RWPE2 (cell line): ENCODE results near the gene ANTXR1.

Source experiments
- ATAC-seq: fragments of 200-7000 bp; cut with Tn5 transposase; 3 replicates; pipeline ENCODE4 v1.9.1; 2021; ENCODE audit warnings: low read depth
- DNase-seq: peaks from one replicate; pipeline ENCODE4 v3.0.0-alpha.2; 2020; ENCODE audit warnings: low spot score
- H3K27ac ChIP-seq: fragments of 450-650 bp; 2 replicates; pipeline ENCODE4 v1.5.1; 2017; ENCODE audit warnings: mild to moderate bottlenecking; ENCODE audit not compliant: poor library complexity, severe bottlenecking
- H3K27me3 ChIP-seq: fragments of 250-450 bp; sonication (Bioruptor Pico); 2 replicates; pipeline ENCODE4 v1.5.1; 2021; ENCODE audit warnings: mild to moderate bottlenecking, moderate library complexity; ENCODE audit not compliant: insufficient read depth, poor library complexity, severe bottlenecking
- H3K36me3 ChIP-seq: fragments of 250-450 bp; sonication (Bioruptor Pico); 2 replicates; pipeline ENCODE4 v1.5.1; 2020; ENCODE audit warnings: low read depth, mild to moderate bottlenecking, moderate library complexity
- H3K4me1 ChIP-seq: fragments of 250-450 bp; sonication (Bioruptor Pico); 2 replicates; pipeline ENCODE4 v1.5.1; 2021; ENCODE audit warnings: mild to moderate bottlenecking, moderate library complexity; ENCODE audit not compliant: insufficient read depth, poor library complexity, severe bottlenecking
- H3K4me3 ChIP-seq: fragments of 250-450 bp; sonication (Bioruptor Pico); 2 replicates; pipeline ENCODE4 v1.5.1; 2021; ENCODE audit warnings: mild to moderate bottlenecking, moderate library complexity; ENCODE audit not compliant: severe bottlenecking
- H3K9me3 ChIP-seq: fragments of 250-450 bp; sonication (Bioruptor Pico); 2 replicates; pipeline ENCODE4 v1.5.1; 2021; ENCODE audit warnings: mild to moderate bottlenecking, moderate library complexity; ENCODE audit not compliant: severe bottlenecking
- TF ChIP-seq, protein P1 (sequence below): fragments of 450-650 bp; IDR thresholded peaks from one replicate; pipeline ENCODE4 v1.5.1; 2017; ENCODE audit warnings: mild to moderate bottlenecking, moderate library complexity; ENCODE audit not compliant: poor library complexity, severe bottlenecking

Gene ANTXR1

DNA sequence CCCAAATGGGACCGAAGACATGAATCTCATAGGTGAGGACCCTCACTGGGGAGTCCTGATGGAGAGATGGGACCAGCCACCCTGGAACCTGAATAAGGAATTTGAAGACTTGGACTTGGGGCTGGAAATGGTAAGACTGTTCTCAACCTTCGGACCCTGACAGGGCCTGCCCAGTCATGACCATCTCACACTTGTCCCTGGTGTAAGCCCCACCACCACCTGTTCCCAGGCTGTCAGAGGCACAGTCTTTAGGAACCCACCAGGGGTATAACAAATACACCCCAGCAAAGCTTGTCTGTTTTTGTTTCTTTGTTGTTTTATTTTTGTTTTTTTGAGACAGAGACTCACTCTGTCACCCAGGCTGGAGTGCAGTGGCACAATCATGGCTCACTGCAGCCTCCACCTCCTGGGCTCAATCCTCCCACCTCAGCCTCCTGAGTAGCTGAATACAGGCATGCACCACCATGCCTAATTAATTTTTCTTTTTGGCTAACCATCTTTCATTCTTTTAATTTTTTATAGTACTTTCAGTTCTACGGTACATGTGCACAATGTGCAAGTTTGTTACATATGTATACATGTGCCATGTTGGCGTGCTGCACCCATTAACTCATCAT is 267.9 kb downstream of the ANTXR1 start:
- no peak for ATAC-seq
- no peaks in the 10 kb centered on the region for H3K4me1 ChIP-seq
- no peaks in the 10 kb centered on the region for H3K9me3 ChIP-seq
- no peaks in the 10 kb centered on the region for H3K27me3 ChIP-seq
- H3K36me3 ChIP-seq = no peaks in the 10 kb centered on the region
- TF ChIP-seq, protein P1, sequence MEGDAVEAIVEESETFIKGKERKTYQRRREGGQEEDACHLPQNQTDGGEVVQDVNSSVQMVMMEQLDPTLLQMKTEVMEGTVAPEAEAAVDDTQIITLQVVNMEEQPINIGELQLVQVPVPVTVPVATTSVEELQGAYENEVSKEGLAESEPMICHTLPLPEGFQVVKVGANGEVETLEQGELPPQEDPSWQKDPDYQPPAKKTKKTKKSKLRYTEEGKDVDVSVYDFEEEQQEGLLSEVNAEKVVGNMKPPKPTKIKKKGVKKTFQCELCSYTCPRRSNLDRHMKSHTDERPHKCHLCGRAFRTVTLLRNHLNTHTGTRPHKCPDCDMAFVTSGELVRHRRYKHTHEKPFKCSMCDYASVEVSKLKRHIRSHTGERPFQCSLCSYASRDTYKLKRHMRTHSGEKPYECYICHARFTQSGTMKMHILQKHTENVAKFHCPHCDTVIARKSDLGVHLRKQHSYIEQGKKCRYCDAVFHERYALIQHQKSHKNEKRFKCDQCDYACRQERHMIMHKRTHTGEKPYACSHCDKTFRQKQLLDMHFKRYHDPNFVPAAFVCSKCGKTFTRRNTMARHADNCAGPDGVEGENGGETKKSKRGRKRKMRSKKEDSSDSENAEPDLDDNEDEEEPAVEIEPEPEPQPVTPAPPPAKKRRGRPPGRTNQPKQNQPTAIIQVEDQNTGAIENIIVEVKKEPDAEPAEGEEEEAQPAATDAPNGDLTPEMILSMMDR = no peak
- H3K4me3 ChIP-seq = no peak overlapping the region
- DNase-seq = no peak
- no peak overlapping the region for H3K27ac ChIP-seq

DNA sequence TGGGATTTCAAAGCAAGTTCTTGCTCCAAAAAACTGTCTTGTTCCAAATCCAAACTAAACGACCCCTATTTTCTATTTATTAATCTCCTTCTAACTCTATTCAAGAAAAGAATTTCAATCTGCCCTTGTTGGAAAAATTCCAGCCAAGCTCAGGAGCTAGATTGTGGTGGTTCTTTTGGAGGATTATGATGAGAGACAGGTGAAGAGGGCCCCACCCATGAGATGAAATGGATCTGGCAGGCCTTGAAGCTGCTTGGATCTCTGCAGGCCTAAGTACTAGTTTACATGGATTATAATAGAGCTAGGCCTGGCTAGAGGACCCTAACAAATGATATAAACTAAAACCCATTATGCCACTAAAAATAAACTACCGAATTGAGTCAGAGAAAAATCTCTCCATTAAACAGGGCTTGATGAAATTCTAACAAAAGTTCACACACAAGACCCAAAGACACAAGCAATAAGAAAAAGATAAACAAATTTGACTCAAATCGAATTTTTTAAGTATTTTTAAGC is 272.5 kb downstream of the ANTXR1 start:
- Histone ChIP-seq H3K27ac (no peak overlapping the region), H3K4me1 (no peaks in the 10 kb centered on the region), H3K9me3 (no peaks in the 10 kb centered on the region), H3K36me3 (no peaks in the 10 kb centered on the region), H3K27me3 (no peaks in the 10 kb centered on the region), H3K4me3 (no peak overlapping the region)
- no peak for DNase-seq
- TF ChIP-seq, protein P1 = no peak
- ATAC-seq = no peak

DNA sequence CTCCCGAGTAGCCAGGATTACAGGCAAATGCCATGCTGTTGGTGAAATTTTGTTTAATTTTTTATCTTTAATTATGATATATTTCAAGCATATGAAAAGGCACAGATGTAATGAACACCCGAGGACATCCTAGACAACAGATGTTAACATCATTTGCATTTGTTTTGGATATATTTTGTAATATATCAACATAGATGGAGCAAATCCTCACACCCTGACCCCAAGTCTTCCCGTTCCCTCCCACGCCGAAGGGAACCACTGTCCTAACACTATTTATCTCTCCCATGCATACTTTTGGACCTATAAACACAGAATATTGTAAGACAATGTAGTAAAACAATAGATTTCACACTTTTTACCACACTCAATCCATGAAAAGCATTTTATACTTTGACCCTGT is 274.6 kb downstream of the ANTXR1 start:
- no peaks in the 10 kb centered on the region for H3K9me3 ChIP-seq
- H3K4me1 ChIP-seq = no peaks in the 10 kb centered on the region
- H3K36me3 ChIP-seq = no peaks in the 10 kb centered on the region
- TF ChIP-seq, protein P1 = no peak
- H3K27ac ChIP-seq = no peak overlapping the region
- H3K4me3 ChIP-seq = no peak overlapping the region
- DNase-seq (no peak), ATAC-seq (no peak)
- H3K27me3 ChIP-seq = no peaks in the 10 kb centered on the region

DNA sequence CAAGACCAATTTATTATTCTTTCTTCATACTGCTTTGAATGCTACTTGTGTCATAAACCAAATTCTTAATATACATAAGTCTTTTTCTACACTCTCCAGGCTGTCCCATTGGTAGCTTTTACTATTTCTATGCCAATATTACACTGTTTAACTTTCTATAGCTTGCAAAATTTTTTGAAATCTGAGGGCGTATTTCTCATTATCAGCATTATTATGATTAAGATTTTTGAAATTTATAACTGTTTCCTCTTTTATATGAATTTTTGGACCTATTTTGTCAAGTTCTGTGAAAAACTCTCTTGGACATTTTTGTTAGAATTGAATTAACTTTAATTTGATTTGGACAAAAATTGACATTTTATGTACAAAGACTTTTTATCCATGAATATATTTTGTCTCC is 275.4 kb downstream of the ANTXR1 start:
- no peak for DNase-seq
- TF ChIP-seq, protein P1 = no peak
- Histone ChIP-seq H3K36me3 (no peaks in the 10 kb centered on the region), H3K27me3 (no peaks in the 10 kb centered on the region), H3K9me3 (no peaks in the 10 kb centered on the region), H3K4me1 (no peaks in the 10 kb centered on the region), H3K27ac (no peak overlapping the region), H3K4me3 (no peak overlapping the region)
- ATAC-seq = no peak

DNA sequence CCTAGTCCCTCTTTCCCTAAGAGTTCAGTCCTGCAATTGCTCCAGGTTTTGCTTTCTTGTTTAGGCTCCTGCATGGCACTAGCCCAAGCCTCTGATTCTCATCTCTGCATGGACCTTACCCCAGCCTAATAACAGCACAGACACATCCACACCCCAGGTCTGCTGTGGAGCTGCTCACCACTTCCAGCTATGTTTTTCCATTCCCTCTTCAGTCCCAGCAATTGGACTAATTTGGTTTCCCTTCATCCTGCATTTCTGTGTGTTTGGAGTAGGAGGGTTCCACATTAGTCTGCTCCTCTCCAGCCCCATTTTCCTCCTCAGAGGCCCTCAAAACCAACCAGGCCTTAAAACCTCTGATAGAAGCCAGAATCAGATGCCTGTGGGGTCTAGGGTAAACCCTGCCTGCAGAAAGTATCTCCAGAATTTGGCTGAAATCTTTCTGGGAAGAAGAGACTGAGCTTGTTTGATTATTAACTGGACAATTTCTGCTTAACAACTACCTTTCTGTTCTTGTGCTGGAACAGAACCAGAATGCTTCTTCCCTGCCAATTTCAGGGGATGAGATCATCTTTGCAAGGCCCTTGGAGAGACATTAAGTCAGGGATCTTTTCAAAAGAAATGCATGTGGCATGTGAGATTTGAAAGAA is 278.1 kb downstream of the ANTXR1 start:
- TF ChIP-seq, protein P1 = no peak
- no peaks in the 10 kb centered on the region for H3K27me3 ChIP-seq
- H3K9me3 ChIP-seq = no peaks in the 10 kb centered on the region
- no peaks in the 10 kb centered on the region for H3K4me1 ChIP-seq
- H3K27ac ChIP-seq = no peak overlapping the region
- ATAC-seq (no peak), DNase-seq (no peak)
- H3K4me3 ChIP-seq = no peak overlapping the region
- no peaks in the 10 kb centered on the region for H3K36me3 ChIP-seq
